Mononuclear cell (primary cell): ENCODE data around the gene ATRN. TPM values are rescaled to one million over a fixed set of nuclear protein-coding genes. Genes with fewer than 3 reads are reported as not detected.

Source experiments
- H3K27me3 ChIP-seq: 2 replicates; pipeline ENCODE4 v1.6.0; 2011; ENCODE audit warnings: low read length, control low read depth; ENCODE audit not compliant: insufficient read depth
- H3K4me1 ChIP-seq: 2 replicates; pipeline ENCODE4 v1.5.1; 2011; ENCODE audit warnings: mild to moderate bottlenecking, low read length, control low read depth; ENCODE audit not compliant: insufficient read depth
- H3K4me3 ChIP-seq: 2 replicates; pipeline ENCODE4 v1.5.1; 2011; ENCODE audit warnings: mild to moderate bottlenecking, low read length, moderate library complexity
- H3K9me3 ChIP-seq: 2 replicates; pipeline ENCODE4 v1.5.1; 2011; ENCODE audit warnings: low read depth, mild to moderate bottlenecking, control low read depth, low read length
- total RNA-seq: library from RNA; depleted of rRNA; stranded (reverse); fragments of >200 nt; gene quantifications from one replicate; pipeline ENCODE4 v1.2.3, GENCODE V29; 2012

Gene ATRN
- total RNA-seq, 1 donor: 11.6 TPM

DNA sequence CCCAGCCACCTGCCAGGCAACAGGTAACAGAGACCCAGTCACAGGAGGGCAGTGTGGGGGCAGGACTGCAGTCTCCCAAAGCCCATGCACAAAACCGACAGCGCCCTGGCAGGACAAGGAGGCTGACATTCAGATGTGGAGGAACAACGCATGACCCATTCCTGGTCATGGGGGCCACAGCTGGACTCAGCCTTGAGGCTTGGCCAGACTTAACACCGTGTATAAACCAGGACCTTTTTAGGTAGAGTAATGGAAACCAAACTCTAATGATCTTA lies 184.2 kb downstream of the ATRN start:
- Histone ChIP-seq H3K4me1 (peaks cover 14% of the 10 kb centered on the region), H3K27me3 (no peaks in the 10 kb centered on the region), H3K9me3 (no peaks in the 10 kb centered on the region), H3K4me3 (no peak overlapping the region)

DNA sequence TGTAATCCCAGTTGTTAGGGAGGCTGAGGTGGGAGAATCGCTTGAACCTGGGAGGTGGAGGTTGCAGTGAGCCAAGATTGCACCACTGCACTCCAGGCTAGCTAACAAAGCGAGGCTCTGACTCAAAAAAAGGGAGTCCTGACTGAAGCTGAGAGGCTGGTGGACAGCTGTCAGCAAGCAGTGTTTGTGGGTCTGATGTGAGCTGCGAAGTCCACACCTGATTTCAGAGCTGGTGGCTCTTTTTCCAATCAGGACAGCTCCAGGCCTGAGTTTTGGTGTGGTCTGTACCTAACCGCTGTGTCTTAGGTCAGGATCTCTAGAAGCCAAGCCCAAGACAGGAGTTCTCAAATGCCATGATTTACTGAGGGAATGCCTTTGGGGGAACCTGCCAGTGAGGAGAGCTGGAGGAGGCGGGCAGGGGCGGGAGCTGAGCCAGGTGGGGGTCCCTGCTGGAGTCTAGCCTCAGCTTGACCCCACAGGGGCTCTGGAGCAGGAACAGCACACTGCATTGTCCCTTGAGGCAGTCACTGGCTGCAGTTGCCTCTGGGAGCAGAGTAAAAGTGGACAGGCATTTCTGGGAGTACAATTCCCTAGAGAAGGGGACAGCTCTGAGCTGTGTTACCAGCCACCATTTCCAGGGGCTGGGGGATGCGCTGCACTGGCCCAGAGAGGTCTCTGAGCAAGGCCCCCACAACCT lies 187.3 kb downstream of the ATRN start:
- Histone ChIP-seq H3K4me1 (peaks cover 8% of the 10 kb centered on the region), H3K9me3 (no peaks in the 10 kb centered on the region), H3K27me3 (peaks cover 18% of the 10 kb centered on the region), H3K4me3 (no peak overlapping the region)

DNA sequence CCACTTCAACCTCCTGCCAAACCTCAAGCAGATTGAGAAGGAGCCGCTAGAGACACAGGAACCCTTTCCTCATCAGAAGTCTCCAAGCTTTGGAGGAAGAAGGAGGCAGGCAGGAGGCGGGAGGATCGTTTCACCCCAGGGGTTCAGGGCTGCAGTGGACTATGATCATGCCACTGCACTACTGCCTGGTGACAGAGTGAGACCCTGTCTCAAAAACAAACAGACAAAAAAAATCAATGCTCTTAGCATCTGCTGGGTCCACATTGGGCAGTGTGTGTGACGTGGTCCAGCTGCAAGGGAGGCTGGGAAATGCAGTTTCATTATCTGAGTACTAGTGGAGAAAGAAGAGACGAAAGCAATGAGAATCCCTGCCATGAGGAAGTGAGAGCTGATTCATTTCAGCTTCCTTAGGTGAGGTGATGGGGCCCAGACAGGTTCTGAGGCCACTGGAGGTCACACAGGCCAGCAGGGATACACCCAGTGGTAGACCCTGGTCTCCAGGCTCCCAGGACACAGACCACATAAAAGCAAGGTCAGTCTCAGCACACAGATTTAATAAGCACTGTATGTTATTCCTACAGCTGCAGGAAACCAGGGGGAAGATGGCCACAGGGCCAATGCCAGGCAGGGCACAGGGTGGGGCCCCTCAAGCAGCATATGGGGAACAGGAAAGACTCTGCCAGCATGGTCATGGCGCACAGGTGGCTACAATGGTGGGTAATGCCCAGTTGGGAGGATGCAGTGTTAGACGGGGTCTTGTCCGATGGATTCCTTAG lies 188.1 kb downstream of the ATRN start:
- Histone ChIP-seq H3K4me3 (no peak overlapping the region), H3K9me3 (no peaks in the 10 kb centered on the region), H3K27me3 (peaks cover 18% of the 10 kb centered on the region), H3K4me1 (peaks cover 2% of the 10 kb centered on the region)

DNA sequence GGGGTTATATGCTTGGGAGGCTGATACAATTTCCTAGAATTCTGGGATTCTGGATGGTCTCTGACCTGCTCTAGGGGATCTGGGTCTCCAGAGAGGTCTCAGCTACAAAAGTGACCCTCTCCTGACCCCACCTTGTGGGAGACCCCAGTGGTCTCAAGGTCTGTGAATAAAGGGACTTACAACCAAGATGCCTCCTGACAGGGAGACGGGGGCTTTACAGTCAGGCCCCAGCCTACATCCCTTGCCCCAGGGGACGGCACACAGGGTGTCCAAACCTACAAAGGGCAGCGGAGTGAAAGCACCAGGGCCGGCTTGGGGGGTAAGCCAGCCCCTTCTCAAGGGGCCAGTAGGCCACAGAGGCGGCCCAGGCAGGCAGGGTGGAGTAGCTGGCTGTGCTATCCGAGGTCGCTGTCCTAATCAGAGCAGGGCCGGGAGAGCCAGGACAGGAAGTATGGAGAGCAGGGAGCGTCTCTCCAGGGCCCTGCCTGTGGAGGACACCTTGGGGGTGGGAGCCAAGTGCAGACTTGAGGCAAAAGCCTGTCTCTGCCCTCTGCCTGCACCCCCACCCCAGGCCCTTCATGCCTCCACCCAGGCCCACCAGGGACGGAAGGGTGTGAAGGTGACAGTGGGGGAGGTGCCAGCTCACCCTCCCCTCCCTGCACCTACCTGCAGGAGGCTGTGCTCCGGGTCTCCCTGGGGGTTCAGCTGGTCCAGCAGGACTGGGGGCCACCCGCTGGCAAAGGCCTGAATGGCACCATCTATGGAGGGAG lies 188.9 kb downstream of the ATRN start:
- Histone ChIP-seq H3K27me3 (peaks cover 18% of the 10 kb centered on the region), H3K9me3 (no peaks in the 10 kb centered on the region), H3K4me1 (no peaks in the 10 kb centered on the region), H3K4me3 (no peak overlapping the region)

DNA sequence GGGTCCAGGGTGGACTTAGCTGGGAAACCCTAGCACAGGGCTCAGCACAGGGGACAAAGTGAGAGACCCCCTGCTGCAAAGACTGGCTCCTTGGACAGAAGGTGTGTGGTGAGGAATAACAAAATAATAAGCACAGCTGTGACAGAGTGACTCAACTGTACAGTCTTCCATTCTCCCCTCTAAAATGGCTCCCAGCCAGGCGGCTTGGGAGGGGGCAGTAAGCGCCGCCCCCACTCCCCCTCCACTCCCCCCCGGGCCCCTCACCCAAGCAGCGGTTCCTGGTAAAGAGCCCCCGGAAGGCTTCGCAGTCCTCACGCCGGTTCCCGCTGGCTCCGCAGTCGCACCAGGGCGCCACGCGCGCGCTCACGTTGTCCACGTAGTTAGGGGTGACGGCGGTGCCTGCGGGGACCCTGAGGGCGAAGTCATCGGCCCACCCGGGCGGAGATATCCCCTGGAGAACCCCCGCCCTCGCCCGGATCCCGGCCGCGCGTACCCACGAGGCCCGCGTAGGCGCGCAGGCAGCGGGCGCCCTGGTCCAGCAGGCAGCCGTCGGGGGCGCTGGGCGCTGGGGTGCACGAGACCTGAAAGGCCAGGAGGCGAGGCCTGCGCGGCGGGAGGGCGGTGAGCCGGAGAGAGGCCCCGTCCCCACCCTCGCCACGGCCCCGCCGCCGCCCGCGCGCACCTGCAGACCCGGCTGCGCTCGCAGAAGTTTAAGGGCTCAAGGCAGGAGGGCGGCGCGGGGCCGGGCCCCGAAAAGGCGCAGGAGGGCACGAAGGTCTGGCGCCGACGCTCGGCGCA lies 189.6 kb downstream of the ATRN start:
- Histone ChIP-seq H3K27me3 (peaks cover 18% of the 10 kb centered on the region), H3K4me1 (no peaks in the 10 kb centered on the region), H3K4me3 (no peak overlapping the region), H3K9me3 (no peaks in the 10 kb centered on the region)

DNA sequence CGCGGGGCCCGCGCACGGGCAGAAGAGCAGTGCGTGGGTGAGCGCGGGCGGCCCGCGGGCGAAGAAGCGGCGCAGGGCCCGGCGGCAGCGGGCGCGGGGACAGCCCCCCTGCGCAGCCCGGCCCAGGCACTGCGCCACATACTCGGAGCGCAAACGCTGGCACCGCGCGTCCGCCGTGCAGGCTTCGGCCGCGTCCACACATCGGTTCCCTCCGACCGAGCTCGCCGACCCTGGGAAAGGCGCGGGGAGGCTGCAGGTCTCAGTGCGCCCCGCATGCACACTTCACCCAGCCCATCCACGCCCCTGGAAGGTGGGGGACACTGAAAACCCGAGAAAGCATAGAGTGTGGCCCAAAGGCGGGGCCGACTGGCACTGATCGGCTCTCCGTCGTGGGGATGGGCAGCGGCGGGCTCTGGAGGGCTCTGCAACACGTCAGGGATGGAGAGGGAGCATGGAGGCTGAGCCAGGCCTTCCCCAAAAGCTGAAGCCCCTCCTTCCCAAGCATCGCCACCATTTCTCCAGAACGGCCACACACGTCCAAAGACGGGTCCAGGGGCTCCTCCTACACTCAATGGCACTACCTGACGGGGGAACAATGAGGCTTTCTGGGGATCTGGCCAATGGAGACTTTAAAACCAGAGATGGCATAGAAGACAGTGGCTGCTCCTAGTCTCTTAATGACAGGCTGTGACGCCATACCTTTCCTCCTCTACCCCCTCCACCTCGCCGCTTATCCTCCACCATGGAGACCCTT lies 190.4 kb downstream of the ATRN start:
- Histone ChIP-seq H3K27me3 (peaks cover 18% of the 10 kb centered on the region), H3K9me3 (no peaks in the 10 kb centered on the region), H3K4me1 (peaks cover 4% of the 10 kb centered on the region), H3K4me3 (no peak overlapping the region)

DNA sequence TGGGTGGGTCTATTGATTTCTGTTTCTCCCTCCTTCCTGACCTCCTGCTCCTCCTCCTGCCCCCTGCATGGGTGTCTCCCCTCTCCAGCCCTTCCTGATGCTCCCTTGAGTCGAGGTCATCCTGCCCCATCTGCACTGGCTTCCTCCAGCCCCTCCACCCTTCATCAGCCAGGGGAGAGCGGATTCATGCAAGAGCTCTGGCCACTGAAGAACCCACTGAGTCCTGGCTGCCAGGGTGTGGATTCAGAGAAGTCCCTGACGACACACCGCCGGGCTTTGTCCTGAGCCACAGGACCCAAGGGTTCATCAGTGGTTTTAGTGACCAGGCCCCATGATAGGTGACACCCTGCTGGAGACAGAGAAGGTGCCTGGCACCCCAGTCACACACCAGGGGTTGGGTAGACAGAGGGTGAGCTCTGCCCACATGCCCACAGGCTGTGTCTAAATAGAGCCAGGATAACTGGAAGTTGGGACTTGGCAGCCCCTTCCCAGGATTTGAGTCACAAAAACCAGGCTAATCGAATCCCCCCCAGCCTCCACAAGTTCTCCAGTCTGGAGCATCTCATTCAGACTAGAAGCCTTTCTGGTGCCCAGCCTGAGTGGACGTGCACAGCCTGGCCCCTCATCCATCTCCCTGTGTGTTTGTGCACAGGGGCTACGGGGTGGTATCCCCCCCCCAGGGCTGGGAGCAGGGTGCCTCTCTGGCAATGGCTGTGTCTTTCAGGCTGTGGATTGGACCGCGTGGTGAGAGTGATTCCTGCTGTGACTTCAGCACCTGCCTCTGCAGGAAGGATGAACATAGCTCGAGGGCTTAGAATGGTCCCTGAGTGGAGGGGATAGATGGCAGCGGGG lies 191.2 kb downstream of the ATRN start:
- Histone ChIP-seq H3K27me3 (peaks cover 18% of the 10 kb centered on the region), H3K9me3 (no peaks in the 10 kb centered on the region), H3K4me3 (no peak overlapping the region), H3K4me1 (peaks cover 6% of the 10 kb centered on the region)

DNA sequence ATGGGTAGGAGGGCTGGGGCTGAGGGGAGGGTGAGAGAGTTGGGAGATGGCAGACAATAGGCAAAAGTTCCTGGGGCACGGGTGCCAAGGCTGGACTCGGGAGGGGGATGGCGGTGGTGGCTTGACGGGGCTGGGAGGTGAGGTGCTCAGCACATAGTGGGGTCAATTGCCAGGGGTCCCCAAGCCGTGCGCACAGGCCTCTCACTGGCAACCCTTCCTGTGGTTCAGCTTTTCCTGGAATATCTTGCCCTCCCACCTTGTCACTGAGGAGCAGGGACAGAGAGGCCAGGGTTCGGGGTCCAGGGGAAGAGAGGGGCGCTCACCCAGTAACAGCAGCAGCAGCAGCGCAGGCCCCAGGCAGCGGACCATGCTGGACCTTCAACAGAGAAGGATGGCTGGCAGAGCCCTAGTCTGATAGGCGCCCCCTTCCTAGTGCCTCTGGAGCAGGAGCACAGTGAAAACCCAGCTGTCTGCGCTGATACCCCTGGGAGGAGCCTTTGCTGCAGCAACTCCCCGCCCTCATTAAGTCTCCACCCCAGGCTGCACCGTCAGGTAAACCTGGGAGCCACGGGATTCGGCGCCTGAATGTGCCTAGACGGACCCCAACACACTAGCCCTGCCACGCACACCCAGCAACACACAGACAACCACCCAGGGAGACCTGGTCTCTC lies 192.3 kb downstream of the ATRN start, which contains the start of gene GFRA4:
TSS of gene GFRA4 (minus strand) at position 369 of the 671 bp plus-strand sequence. CDS start at position 369, 0 bp downstream.
- Histone ChIP-seq H3K27me3 (peaks cover 18% of the 10 kb centered on the region), H3K9me3 (no peaks in the 10 kb centered on the region), H3K4me1 (peaks cover 6% of the 10 kb centered on the region), H3K4me3 (no peak within 1 kb of the TSS)

DNA sequence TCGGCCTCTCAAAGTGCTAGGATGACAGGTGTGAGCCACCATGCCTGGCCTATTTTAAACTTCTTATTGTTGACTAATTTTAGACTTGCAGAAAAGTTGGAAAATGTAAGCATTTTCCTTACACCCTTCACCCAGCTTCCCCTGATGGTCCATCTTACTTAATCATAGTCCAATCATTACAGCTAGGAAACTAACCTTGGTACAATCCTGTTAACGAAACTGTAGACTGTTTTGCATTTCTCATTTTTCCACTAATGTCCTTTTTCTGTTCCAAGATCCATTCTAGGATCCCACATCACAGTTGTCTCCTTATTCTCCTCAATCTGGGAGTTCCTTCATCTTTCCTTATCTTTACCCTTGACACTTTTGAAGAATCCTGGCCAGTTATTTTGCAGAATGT lies 193.0 kb downstream of the ATRN start:
- peaks cover 6% of the 10 kb centered on the region for H3K4me1 ChIP-seq
- H3K9me3 ChIP-seq: no peaks in the 10 kb centered on the region
- H3K27me3 ChIP-seq: peaks cover 18% of the 10 kb centered on the region
- no peak overlapping the region for H3K4me3 ChIP-seq

DNA sequence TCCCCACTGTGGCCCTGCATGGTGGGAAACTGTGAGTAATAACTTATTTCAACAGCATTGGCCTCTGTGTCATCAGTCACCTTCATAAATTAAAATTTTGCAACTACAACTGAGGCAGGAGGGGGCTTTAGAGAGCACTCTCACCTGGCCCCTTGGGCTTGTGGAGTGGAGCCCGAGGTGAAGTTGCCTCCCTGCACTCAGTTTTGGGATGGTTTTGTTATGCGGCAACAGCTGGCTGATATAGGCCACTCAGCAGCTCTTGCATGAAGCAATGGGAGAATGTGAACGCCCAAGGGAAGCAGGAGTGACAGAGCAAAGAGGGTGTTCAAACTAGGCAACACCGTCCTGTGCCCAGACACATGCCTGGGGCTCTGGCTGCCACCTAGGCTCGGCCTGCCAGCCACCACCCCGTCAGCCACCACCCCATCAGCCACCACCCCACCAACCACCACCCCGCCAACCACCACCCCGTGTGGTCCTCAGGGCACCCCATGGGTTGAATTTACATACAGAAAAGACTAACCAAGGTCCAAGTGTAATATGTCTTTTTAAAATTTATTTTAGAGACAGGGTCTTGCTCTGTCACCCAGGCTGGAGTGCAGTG lies 196.7 kb downstream of the ATRN start:
- peaks cover 15% of the 10 kb centered on the region for H3K27me3 ChIP-seq
- H3K4me1 ChIP-seq: peaks cover 6% of the 10 kb centered on the region
- no peaks in the 10 kb centered on the region for H3K9me3 ChIP-seq
- no peak overlapping the region for H3K4me3 ChIP-seq

DNA sequence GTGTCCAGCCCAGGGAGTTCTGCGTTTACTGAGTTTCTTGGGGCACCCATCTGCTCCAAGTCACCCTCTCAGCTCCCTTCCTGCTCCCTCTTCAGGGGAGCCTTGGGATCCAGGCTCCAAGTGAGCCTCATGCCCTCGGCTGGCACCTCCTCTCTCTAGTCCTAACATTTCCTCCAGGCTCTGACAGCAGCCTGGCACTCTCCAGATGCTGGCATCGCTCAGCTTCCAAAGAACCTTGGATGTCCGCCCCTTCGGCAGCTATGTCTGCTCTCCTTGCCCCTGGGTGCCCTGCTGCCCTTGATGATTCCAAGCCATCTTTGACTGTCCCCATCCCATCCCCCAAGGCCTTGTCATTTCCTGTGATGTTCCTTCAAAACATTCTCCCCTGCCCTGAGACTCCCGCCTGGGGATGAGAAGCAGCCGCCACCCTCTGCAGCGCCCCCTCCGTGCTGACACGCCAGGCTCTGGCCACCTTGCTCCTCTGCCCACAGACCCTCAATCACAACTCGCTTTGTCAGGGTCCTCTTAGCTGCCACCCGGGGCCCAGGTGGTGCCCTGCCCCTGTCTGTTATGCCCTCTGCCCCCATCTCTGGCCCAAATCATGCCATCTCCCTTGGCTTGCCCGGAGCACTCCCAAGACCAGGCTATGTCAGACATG lies 199.0 kb downstream of the ATRN start:
- no peaks in the 10 kb centered on the region for H3K9me3 ChIP-seq
- peaks cover 6% of the 10 kb centered on the region for H3K4me1 ChIP-seq
- H3K4me3 ChIP-seq: no peak overlapping the region
- H3K27me3 ChIP-seq: peaks cover 24% of the 10 kb centered on the region

DNA sequence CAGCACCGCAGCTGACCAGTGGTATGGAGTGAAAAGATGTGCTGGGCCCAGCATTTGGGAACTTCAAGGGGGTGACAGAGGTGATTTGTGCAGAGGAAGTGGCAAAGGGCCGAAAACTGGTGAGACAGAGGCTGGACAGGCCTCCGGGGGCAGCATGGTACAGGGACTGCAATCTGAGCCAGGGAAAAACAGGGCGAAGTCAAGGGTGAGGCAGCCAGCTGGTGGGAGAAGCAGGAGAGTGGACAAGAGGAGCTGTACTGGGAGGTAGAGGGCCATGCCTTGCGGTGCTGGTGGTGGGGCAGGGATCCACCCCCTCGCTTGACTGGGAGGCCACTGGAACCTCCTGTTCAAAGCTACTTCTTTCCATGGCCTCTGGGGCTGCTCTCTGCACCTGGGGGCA lies 199.7 kb downstream of the ATRN start:
- H3K4me1 ChIP-seq: peaks cover 6% of the 10 kb centered on the region
- H3K27me3 ChIP-seq: peaks cover 28% of the 10 kb centered on the region
- H3K4me3 ChIP-seq: no peak overlapping the region
- H3K9me3 ChIP-seq: no peaks in the 10 kb centered on the region
